ENCODE measurements around the gene CASQ2. TPM values are rescaled to one million over a fixed set of nuclear protein-coding genes. Genes with fewer than 3 reads are reported as not detected.

CASQ2 gene
- polyA plus RNA-seq, 1 donor (not counting 4 experiments of a cell fraction or from before 2014, with no cell fraction given), result 0.04 TPM

- dilution Hi-C loops (cut with MboI; ENCODE audit: extremely low pct_ligation_motif_present, low sequenced_read_pairs), result no loop called here
These were observed 107.4 kb downstream of the CASQ2 start for GRCh38 chr1:115661157-115661556.

GRCh38 chr1:115660151-115660550 lies 108.4 kb downstream of the CASQ2 start:
- dilution Hi-C loops (cut with MboI; ENCODE audit: extremely low pct_ligation_motif_present, low sequenced_read_pairs), result no loop called here
- Histone ChIP-seq H3K27me3 (ENCODE audit: control insufficient read depth, extremely low read depth, insufficient read depth, low read length) (no peaks in the 10 kb centered on the region), H2AFZ (ENCODE audit: control insufficient read depth, low read length) (no peak overlapping the region), H3K9me3 (ENCODE audit: control insufficient read depth, low read depth, low read length) (no peaks in the 10 kb centered on the region), H3K4me3 (ENCODE audit: control insufficient read depth in 2 of 3, extremely low read depth in 1 of 3, insufficient read depth in 2 of 3, low read depth in 1 of 3, low read length in 3 of 3) (no peak overlapping the region), H3K36me3 (ENCODE audit: control insufficient read depth in 2 of 2, extremely low read depth in 1 of 2, insufficient read depth in 2 of 2, low read length in 2 of 2) (peaks cover 27 to 36% of the 10 kb centered on the region in 2 experiments), H3K4me1 (ENCODE audit: control insufficient read depth, extremely low read depth, insufficient read depth, low read length) (peaks cover 20% of the 10 kb centered on the region), H3K9me1 (ENCODE audit: control insufficient read depth, extremely low read depth, insufficient read depth, low read length) (no peaks in the 10 kb centered on the region), H3K27ac (ENCODE audit: control insufficient read depth, insufficient read depth, low read length) (no peak overlapping the region), H3K79me2 (ENCODE audit: control insufficient read depth, insufficient read depth, low read length) (peaks cover 28% of the 10 kb centered on the region), H3K4me2 (ENCODE audit: control insufficient read depth, extremely low read depth, insufficient read depth, low read depth, low read length) (no peak overlapping the region), H3K9ac (ENCODE audit: control insufficient read depth, extremely low read depth, insufficient read depth, low read length) (no peak overlapping the region), H4K20me1 (ENCODE audit: control insufficient read depth, extremely low read depth, insufficient read depth, low read length) (no peaks in the 10 kb centered on the region)
- TF ChIP-seq CTCF (optimal IDR thresholded peaks at IDR 0.05 in 1 of 3, IDR thresholded peaks at IDR 0.05 in 1 of 3, conservative IDR thresholded peaks at IDR 0.05 in 1 of 3; ENCODE audit: extremely low read depth in 1 of 3, insufficient read depth in 2 of 3, low read length in 3 of 3) (no peak), EZH2 (IDR thresholded peaks at IDR 0.05; ENCODE audit: low read length) (no peak)
- FAIRE-seq (no peak), DNase-seq (ENCODE audit: low read depth, low spot score) (no peak)

More at GRCh38 chr1:115661157-115661556, 107.4 kb downstream of the CASQ2 start:
- Histone ChIP-seq H3K9me3 (ENCODE audit: control insufficient read depth, low read depth, low read length) (peaks cover 1% of the 10 kb centered on the region), H2AFZ (ENCODE audit: control insufficient read depth, low read length) (no peak overlapping the region), H3K27ac (ENCODE audit: control insufficient read depth, insufficient read depth, low read length) (no peak overlapping the region), H3K36me3 (ENCODE audit: control insufficient read depth in 2 of 2, extremely low read depth in 1 of 2, insufficient read depth in 2 of 2, low read length in 2 of 2) (peaks cover 28 to 46% of the 10 kb centered on the region in 2 experiments), H3K4me2 (ENCODE audit: control insufficient read depth, extremely low read depth, insufficient read depth, low read depth, low read length) (no peak overlapping the region), H3K9me1 (ENCODE audit: control insufficient read depth, extremely low read depth, insufficient read depth, low read length) (no peaks in the 10 kb centered on the region), H3K9ac (ENCODE audit: control insufficient read depth, extremely low read depth, insufficient read depth, low read length) (no peak overlapping the region), H3K79me2 (ENCODE audit: control insufficient read depth, insufficient read depth, low read length) (peaks cover 32% of the 10 kb centered on the region), H3K4me1 (ENCODE audit: control insufficient read depth, extremely low read depth, insufficient read depth, low read length) (peaks cover 13% of the 10 kb centered on the region), H4K20me1 (ENCODE audit: control insufficient read depth, extremely low read depth, insufficient read depth, low read length) (no peaks in the 10 kb centered on the region), H3K4me3 (ENCODE audit: control insufficient read depth in 2 of 3, extremely low read depth in 1 of 3, insufficient read depth in 2 of 3, low read depth in 1 of 3, low read length in 3 of 3) (no peak overlapping the region), H3K27me3 (ENCODE audit: control insufficient read depth, extremely low read depth, insufficient read depth, low read length) (no peaks in the 10 kb centered on the region)
- FAIRE-seq (no peak), DNase-seq (ENCODE audit: low read depth, low spot score) (no peak)
- TF ChIP-seq EZH2 (IDR thresholded peaks at IDR 0.05; ENCODE audit: low read length), result no peak

- Histone ChIP-seq H3K36me3 (ENCODE audit: control insufficient read depth in 2 of 2, extremely low read depth in 1 of 2, insufficient read depth in 2 of 2, low read length in 2 of 2) (peaks cover 23 to 31% of the 10 kb centered on the region in 2 experiments), H3K27me3 (ENCODE audit: control insufficient read depth, extremely low read depth, insufficient read depth, low read length) (no peaks in the 10 kb centered on the region), H3K4me2 (ENCODE audit: control insufficient read depth, extremely low read depth, insufficient read depth, low read depth, low read length) (no peak overlapping the region), H3K79me2 (ENCODE audit: control insufficient read depth, insufficient read depth, low read length) (peaks cover 24% of the 10 kb centered on the region), H3K27ac (ENCODE audit: control insufficient read depth, insufficient read depth, low read length) (no peak overlapping the region), H3K9me1 (ENCODE audit: control insufficient read depth, extremely low read depth, insufficient read depth, low read length) (no peaks in the 10 kb centered on the region), H3K4me3 (ENCODE audit: control insufficient read depth in 2 of 3, extremely low read depth in 1 of 3, insufficient read depth in 2 of 3, low read depth in 1 of 3, low read length in 3 of 3) (no peak overlapping the region), H3K9ac (ENCODE audit: control insufficient read depth, extremely low read depth, insufficient read depth, low read length) (no peak overlapping the region), H2AFZ (ENCODE audit: control insufficient read depth, low read length) (no peak overlapping the region), H4K20me1 (ENCODE audit: control insufficient read depth, extremely low read depth, insufficient read depth, low read length) (no peaks in the 10 kb centered on the region), H3K4me1 (ENCODE audit: control insufficient read depth, extremely low read depth, insufficient read depth, low read length) (peaks cover 27% of the 10 kb centered on the region), H3K9me3 (ENCODE audit: control insufficient read depth, low read depth, low read length) (no peaks in the 10 kb centered on the region)
- FAIRE-seq (no peak), DNase-seq (ENCODE audit: low read depth, low spot score) (no peak)
- dilution Hi-C loops (cut with MboI; ENCODE audit: extremely low pct_ligation_motif_present, low sequenced_read_pairs), result no loop called here
- TF ChIP-seq CTCF (optimal IDR thresholded peaks at IDR 0.05 in 1 of 3, IDR thresholded peaks at IDR 0.05 in 1 of 3, conservative IDR thresholded peaks at IDR 0.05 in 1 of 3; ENCODE audit: extremely low read depth in 1 of 3, insufficient read depth in 2 of 3, low read length in 3 of 3), result no peak
- TF ChIP-seq EZH2 (IDR thresholded peaks at IDR 0.05; ENCODE audit: low read length), result no peak
These were observed 109.9 kb downstream of the CASQ2 start for GRCh38 chr1:115658646-115659045.
